Pancreas (tissue), 10 donors: ENCODE measurements around the gene LAMA1. TPM values are rescaled to one million over a fixed set of nuclear protein-coding genes. Genes with fewer than 3 reads are reported as not detected.

ENCODE experiments used
- ATAC-seq, 4 donors: fragments of 200-7000 bp; cut with Tn5 transposase; one replicate each; pipeline versions ENCODE4 v1.8.0 to v1.9.1; 2020; ENCODE audit warnings: mild to moderate bottlenecking in 4 of 4, moderate library complexity in 4 of 4
- DNase-seq, 6 donors: peaks; one replicate each; pipeline ENCODE4 v3.0.0-alpha.2; 2020
- FAIRE-seq: peaks from 2 replicates; lab custom pipeline; 2012; peaks lifted over from hg19 to GRCh38; lab: Jason Lieb, UNC
- H3K27ac ChIP-seq, 4 donors: fragments of 200-600 bp; sonication (generic); 1 replicate in 3 of 4; 2 replicates in 1 of 4; pipeline versions ENCODE4 v1.5.0 to v1.8.0; 2020
- H3K27me3 ChIP-seq, 4 donors: fragments of 200-600 bp; one replicate each; pipeline ENCODE4 v1.8.0; 2021
- H3K36me3 ChIP-seq, 3 donors: fragments of 200-600 bp; sonication (generic) in 1 of 3; one replicate each; pipeline versions ENCODE4 v1.5.0 to v1.8.0; 2020 to 2021
- H3K4me1 ChIP-seq, 3 donors: fragments of 200-600 bp; one replicate each; pipeline ENCODE4 v1.8.0; 2021
- H3K4me3 ChIP-seq, 4 donors: fragments of 200-600 bp; sonication (generic) in 2 of 4; one replicate each; pipeline versions ENCODE4 v1.5.0 to v1.8.0; 2020 to 2021
- H3K9me3 ChIP-seq, 4 donors: fragments of 200-600 bp; one replicate each; pipeline ENCODE4 v1.8.0; 2021
- CTCF ChIP-seq, 4 donors: fragments of 200-600 bp; sonication (generic) in 3 of 4; IDR thresholded peaks; one replicate each; pipeline versions ENCODE4 v1.5.0 to v1.8.0; 2021; ENCODE audit warnings: antibody characterized with exemption in 4 of 4
- WGBS, 2 donors: extraction: QIAGEN DNeasy Blood & Tissue Kit; methylation state at CpG; one replicate each; pipeline ENCODE4 v1.1.7; 2013; 5-methylcytosine and 5-hydroxymethylcytosine counted together
- intact Hi-C, 3 donors: fragments of 100-400 bp; cut with DNase I; formaldehyde crosslinking; loops; one replicate each; pipeline versions ENCODE4 v1.11.1 to v1.14.2; 2022
- polyA plus RNA-seq, 2 donors: library from polyadenylated mRNA; stranded (reverse); fragments of 200-250 nt; gene quantifications; one replicate each; pipeline ENCODE4 v1.2.3, GENCODE V29; 2013
- total RNA-seq, 6 donors: library from RNA; stranded (reverse); fragmentation: NEBNext Ultra II Directional in 4 of 6; extraction: Animal tissue kit (Norgen Biotek cat#: 25700) in 4 of 6; gene quantifications; one replicate each; pipeline versions ENCODE4 v1.2.1 to v1.2.4, GENCODE V29; 2021 to 2023
- donor health status: healthy with polysubstance abuse.
- donor health status: DM: no; HTN: no; CAD: no; lungs with moderate emphysema.
- donor health status: DM: no; HTN: no; CAD: no.
- donor health status: control.
- donor health status: control.
- donor health status: Bipolar disorder and iron deficiency.
- donor health status: DM: yes; HTN: yes; CAD: no.
- donor health status: DM: no; HTN: no; CAD: no.
- donor health status: DM: no; HTN: no; CAD: no.
- donor health status: DM: yes; HTN: yes; CAD: no.

The LAMA1 gene
- total and polyA plus RNA-seq, 8 donors, result 0.39 to 3.1 (median 1.0) TPM

- no peak for FAIRE-seq
- H3K27ac ChIP-seq, result no peak overlapping the region
- H3K9me3 ChIP-seq, result no peaks in the 10 kb centered on the region
- no peak overlapping the region for H3K4me3 ChIP-seq
- intact Hi-C loops, result no loop called here
- 30 to 33% methylated on average over 5 of the region's 5 CpGs for WGBS, 2 donors
- no peaks in the 10 kb centered on the region for H3K36me3 ChIP-seq
- no peaks in the 10 kb centered on the region for H3K4me1 ChIP-seq
- TF ChIP-seq CTCF (IDR thresholded peaks at IDR 0.05), result no peak
- peak in 2 of 4 donors; percentile 48 to 55 for ATAC-seq
- DNase-seq, result no peak
- H3K27me3 ChIP-seq, result no peaks in the 10 kb centered on the region
Measured at GRCh38 chr18:7062811-7063210, 54.8 kb downstream of the LAMA1 start.

GRCh38 chr18:7062236-7062635 is 55.4 kb downstream of the LAMA1 start:
- TF ChIP-seq CTCF (IDR thresholded peaks at IDR 0.05), result no peak
- Histone ChIP-seq H3K27ac (no peak overlapping the region), H3K27me3 (no peaks in the 10 kb centered on the region), H3K4me3 (no peak overlapping the region), H3K9me3 (no peaks in the 10 kb centered on the region), H3K4me1 (no peaks in the 10 kb centered on the region), H3K36me3 (no peaks in the 10 kb centered on the region)
- ATAC-seq, result no peak
- 42 to 47% methylated on average over 9 of the region's 9 CpGs for WGBS, 2 donors
- FAIRE-seq, result no peak
- intact Hi-C loops, result no loop called here
- DNase-seq, result no peak

GRCh38 chr18:7059276-7059675 is 58.3 kb downstream of the LAMA1 start:
- ATAC-seq, result no peak
- Histone ChIP-seq H3K9me3 (no peaks in the 10 kb centered on the region), H3K27me3 (no peaks in the 10 kb centered on the region), H3K36me3 (no peaks in the 10 kb centered on the region), H3K4me3 (no peak overlapping the region), H3K27ac (no peak overlapping the region), H3K4me1 (no peaks in the 10 kb centered on the region)
- whole genome bisulfite sequencing, 2 donors, result 46 to 47% methylated on average over 2 of the region's 2 CpGs
- no peak for FAIRE-seq
- intact Hi-C loops, result no loop called here
- no peak for DNase-seq
- TF ChIP-seq CTCF (IDR thresholded peaks at IDR 0.05), result no peak

GRCh38 chr18:7056026-7056425 is 61.6 kb downstream of the LAMA1 start:
- no peak for ATAC-seq
- no peak overlapping the region for H3K27ac ChIP-seq
- intact Hi-C loops, result no loop called here
- no peak overlapping the region for H3K4me3 ChIP-seq
- no peaks in the 10 kb centered on the region for H3K4me1 ChIP-seq
- 84 to 91% methylated on average over 6 of the region's 6 CpGs for WGBS, 2 donors
- no peak for TF ChIP-seq CTCF (IDR thresholded peaks at IDR 0.05)
- H3K27me3 ChIP-seq, result no peaks in the 10 kb centered on the region
- no peak for DNase-seq
- FAIRE-seq, result no peak
- no peaks in the 10 kb centered on the region for H3K9me3 ChIP-seq
- no peaks in the 10 kb centered on the region for H3K36me3 ChIP-seq

- FAIRE-seq (no peak), DNase-seq (no peak), ATAC-seq (no peak)
- intact Hi-C loops, result no loop called here
- no peak for TF ChIP-seq CTCF (IDR thresholded peaks at IDR 0.05)
- Histone ChIP-seq H3K36me3 (no peaks in the 10 kb centered on the region), H3K27ac (no peak overlapping the region), H3K4me1 (no peaks in the 10 kb centered on the region), H3K9me3 (no peaks in the 10 kb centered on the region), H3K27me3 (no peaks in the 10 kb centered on the region), H3K4me3 (no peak overlapping the region)
- WGBS, 2 donors, result 51 to 57% methylated on average over 5 of the region's 5 CpGs
Measured at GRCh38 chr18:7049951-7050350, 67.6 kb downstream of the LAMA1 start.
